22Rv1 (cell line): Measurements from ENCODE around the gene ANXA2R.

Experiments
- ZFX ChIP-seq: fragments of 450-650 bp; IDR thresholded peaks from 2 replicates; pipeline ENCODE4 v1.6.1; 2017; ENCODE audit warnings: antibody characterized with exemption, borderline replicate concordance
- TF ChIP-seq, protein P1 (sequence below): fragments of 450-650 bp; IDR thresholded peaks from 2 replicates; pipeline ENCODE4 v1.5.1; 2017; ENCODE audit warnings: mild to moderate bottlenecking

GRCh38 chr5:43036856-43037635 is 3.1 kb downstream of the ANXA2R start:
- TF ChIP-seq, protein P1, sequence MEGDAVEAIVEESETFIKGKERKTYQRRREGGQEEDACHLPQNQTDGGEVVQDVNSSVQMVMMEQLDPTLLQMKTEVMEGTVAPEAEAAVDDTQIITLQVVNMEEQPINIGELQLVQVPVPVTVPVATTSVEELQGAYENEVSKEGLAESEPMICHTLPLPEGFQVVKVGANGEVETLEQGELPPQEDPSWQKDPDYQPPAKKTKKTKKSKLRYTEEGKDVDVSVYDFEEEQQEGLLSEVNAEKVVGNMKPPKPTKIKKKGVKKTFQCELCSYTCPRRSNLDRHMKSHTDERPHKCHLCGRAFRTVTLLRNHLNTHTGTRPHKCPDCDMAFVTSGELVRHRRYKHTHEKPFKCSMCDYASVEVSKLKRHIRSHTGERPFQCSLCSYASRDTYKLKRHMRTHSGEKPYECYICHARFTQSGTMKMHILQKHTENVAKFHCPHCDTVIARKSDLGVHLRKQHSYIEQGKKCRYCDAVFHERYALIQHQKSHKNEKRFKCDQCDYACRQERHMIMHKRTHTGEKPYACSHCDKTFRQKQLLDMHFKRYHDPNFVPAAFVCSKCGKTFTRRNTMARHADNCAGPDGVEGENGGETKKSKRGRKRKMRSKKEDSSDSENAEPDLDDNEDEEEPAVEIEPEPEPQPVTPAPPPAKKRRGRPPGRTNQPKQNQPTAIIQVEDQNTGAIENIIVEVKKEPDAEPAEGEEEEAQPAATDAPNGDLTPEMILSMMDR, result no peak
- no peak for TF ChIP-seq ZFX
